IPS-11a (cell line): Measurements from ENCODE around the gene PAK1.

Experiments
- H3K4me3 ChIP-seq: one replicate; pipeline ENCODE4 v1.5.1; 2013; ENCODE audit warnings: low read depth, low read length, control low read depth

The PAK1 gene

DNA sequence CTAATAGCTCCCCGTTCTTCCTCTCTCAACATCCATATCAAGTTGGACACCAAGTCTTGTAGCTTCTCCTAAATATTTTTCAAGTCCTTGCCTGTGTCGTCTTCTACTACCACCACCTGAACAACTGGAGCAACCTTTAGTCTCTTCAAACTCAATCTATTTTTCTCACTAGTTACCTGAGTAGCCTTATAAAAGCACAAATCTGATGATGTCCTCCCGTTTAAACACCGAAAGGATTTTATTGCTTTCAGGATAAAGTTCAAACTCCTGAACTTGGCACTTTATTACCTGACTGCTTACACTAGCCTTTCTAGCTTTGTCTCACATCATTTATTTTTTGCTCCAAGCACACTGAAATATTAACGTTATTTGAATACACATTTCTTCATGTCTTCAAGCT lies 1.3 kb upstream of the PAK1 start:
- no peak overlapping the region for H3K4me3 ChIP-seq

DNA sequence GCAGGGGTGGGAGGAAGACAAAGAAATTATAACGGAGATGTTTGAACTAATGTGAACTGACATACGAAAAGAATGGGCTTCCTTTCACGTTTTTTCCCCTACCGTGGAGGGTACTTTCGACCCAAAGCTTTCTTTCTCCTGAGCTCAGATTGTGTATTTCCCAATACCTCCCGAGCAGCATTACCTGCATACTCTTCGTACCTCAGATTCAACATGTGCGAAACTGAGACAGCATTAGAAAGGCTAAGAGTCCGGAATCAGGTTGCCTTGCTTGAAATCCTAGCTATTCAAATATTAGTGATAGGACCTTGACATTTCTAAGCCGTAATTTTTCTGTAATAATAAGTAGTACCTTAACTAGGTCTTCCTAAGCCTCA lies 778 bp upstream of the PAK1 start:
- H3K4me3 ChIP-seq: no peak overlapping the region

DNA sequence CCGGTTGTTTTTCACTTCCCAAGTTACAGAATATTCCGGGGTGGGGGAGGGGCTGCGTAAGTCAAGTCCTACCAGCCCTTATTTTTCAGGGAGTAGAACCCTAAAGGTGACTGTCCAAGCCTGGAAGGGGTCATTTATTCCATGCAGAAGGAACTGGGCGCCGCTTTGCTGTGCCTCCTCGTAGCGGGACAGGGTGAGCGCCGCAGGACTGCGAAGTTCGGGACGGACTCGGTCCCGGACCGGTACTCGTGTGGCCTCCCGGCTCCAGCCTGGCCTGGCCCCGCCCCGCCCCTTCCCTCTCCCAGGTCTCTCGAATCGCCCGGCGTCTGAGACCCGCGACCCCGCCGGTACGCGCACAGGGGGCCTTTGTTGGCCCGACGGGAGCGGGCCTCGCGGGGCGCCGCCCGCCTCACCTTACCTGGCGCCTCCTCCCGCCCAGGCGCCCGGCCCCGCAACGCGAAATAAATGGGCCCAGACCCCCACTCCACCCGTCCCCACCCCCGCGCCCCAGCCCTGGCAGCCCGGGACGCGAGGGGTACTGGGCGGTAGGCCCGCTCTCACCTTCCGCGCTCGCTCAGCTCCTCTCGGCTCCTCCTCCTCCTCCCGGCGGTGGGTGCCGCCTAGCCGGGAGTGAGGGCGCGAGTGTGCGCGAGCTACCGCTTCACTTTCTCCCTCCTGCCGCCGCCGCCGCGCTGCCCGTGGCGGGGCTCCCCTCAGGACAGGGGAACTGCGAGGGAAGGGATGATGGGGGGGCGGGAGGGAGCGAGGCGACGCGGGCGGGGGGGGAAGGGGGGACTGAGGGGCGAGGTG lies 698 bp downstream of the PAK1 start:
- H3K4me3 ChIP-seq: peak overlapping the region; percentile 80

- H3K4me3 ChIP-seq: peak overlapping the region; percentile 21
Measured at GRCh38 chr11:77471558-77472193, 2.2 kb downstream of the PAK1 start.

GRCh38 chr11:77470971-77471370 lies 2.9 kb downstream of the PAK1 start:
- H3K4me3 ChIP-seq: peak overlapping the region; percentile 18

DNA sequence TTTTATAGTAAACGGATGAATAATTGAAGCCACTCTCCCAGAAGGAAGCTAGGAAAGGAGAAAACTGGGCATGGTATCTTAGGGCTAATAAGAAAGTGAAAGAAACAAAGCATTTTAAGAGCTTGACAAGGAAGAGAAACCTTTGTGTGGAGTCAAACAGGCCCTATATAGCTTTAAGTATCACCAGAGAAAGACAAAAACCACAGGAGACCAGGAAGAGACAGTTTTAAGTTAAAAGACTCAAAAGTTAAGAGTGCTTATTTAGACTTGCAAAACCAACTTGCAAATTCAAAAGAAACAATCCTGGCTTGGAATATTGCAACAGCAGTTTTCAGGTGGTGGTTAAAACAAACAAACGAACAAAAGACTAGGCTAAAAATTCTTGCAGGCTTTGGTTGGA lies 3.4 kb downstream of the PAK1 start:
- H3K4me3 ChIP-seq: no peak overlapping the region

DNA sequence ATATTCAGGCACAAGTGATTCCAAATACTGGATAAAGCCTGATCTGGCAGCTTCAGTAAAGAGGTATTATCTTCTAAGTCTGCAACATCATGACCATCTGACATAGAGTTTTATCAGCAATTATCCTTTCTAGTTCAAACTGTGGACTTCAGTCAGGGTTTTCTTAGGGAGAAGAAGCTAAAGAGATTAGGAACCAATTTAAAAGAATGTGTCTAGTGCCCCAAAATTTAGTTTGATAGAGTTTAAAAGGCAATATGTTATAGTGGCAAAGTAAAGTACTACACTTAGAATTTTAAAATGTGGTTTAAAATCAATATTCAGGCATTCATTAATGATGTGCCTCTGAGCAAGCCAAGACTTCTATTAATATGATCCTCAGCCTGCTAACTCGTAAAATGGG lies 5.4 kb downstream of the PAK1 start:
- H3K4me3 ChIP-seq: no peak overlapping the region

- no peak overlapping the region for H3K4me3 ChIP-seq
Measured at GRCh38 chr11:77467993-77468392, 5.9 kb downstream of the PAK1 start.

DNA sequence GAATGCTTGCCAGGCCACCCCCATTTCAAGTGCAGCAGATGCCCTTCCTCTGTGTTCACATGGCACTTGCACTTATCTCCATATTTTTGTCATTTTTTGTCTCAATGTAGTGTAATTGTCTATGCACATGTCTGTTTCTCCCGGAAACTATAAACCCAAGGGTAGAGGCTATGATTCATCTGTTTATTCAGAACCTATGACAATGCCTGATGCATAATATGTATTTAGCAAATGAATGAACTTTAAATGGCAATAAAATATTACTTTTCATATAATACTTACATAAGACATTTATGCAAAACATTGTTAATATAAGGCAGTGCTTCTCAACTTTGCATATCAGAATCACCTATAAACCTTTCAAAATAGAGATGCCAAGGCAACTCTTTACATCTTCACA lies 6.7 kb downstream of the PAK1 start:
- no peak overlapping the region for H3K4me3 ChIP-seq

DNA sequence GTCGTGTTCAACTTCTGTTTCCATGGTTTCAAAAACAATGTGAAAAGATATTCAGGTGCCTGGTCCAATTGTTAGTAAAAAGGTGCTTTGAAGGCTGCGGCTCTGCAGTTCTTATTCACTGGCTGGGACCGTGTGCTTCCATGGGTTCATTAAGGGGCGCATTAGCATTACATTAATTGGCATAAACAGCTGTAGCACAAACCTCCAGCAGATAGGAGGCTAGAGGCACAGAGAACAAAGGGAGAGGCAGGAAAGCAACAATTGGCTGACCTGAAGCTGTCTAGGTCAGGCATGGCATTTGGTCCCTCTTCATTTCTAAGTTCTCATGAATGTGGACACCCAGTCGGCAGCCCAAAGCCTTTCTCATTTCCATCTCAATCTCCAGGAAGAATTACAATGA lies 16.6 kb downstream of the PAK1 start:
- H3K4me3 ChIP-seq: no peak overlapping the region

DNA sequence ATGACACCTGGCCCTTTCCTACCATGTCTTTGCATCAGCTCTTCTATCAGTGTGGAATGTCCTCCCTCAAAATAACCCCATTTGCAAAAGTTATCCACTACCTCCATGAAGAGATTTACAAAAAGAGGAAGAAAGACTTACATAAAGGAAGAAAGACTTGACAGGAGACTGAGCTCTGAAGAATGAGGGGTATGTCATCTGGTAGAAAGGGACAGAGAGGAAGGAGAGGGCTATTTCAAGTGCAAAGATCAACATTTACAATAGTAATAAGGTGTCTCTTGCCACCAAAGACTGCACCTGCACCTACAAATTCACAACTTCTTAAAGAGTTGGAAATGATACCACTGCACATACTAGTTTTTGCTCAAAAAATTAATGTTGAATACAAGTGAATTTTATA lies 18.2 kb downstream of the PAK1 start:
- H3K4me3 ChIP-seq: no peak overlapping the region

DNA sequence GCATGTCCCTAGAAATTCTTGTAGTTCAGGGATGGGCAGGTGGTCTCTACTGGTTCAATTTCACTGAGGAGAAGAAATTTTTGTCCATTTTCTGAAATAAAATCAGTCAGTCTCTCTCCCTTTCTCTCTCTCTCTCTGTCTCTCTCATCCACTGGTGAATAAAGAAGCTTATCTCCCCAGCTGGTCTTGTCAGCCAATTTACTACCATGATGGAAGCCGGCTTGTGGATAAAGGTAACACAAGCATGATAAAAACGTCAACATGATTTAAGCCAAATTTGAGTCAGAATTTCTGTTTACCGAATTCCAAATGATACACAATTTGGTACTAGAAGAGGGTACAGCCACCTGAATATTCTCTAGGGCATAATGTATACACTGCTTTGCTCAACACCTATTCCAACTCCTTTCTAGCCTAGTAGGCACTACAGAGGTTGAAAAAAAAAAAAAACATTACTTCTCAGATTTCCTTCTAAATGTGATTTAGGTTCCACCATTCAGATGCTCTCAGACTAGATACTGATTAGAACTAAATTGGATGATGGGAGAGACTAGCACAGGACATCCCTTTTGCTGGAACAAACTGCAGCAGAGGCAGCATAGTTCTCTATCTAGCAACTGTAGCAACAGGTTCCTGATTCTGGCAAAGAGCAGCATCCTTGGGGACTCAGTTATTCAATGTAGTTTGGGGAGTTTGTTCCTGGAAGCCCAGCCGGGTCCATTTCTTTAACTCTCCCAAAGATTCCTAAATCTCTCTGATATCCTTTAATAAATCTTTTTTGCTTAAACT lies 18.8 kb downstream of the PAK1 start:
- H3K4me3 ChIP-seq: no peak overlapping the region

DNA sequence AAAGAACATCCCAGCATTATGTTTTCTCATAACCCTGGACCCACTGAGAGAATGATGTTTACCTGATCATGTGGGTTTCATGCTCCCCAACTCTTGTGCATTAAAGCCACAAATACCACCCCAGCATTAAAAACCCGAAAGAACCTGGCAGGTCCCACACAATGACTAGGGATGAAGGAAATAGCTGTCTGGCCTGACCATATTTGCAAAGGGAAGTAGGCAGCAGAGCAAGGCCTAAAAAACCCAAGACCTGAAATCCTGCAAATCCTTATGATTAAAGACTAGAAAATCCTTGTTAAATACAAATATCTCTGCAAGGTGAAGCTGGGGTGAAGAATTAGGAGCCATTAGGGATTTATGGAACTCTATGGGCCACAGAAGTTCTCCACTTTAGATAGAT lies 23.7 kb downstream of the PAK1 start:
- no peak overlapping the region for H3K4me3 ChIP-seq

GRCh38 chr11:77449784-77450183 lies 24.1 kb downstream of the PAK1 start:
- no peak overlapping the region for H3K4me3 ChIP-seq

- H3K4me3 ChIP-seq: no peak overlapping the region
Measured at GRCh38 chr11:77449060-77449521, 24.8 kb downstream of the PAK1 start.

- H3K4me3 ChIP-seq: no peak overlapping the region
Measured at GRCh38 chr11:77448269-77448668, 25.6 kb downstream of the PAK1 start.

GRCh38 chr11:77446911-77447629 lies 26.8 kb downstream of the PAK1 start:
- H3K4me3 ChIP-seq: no peak overlapping the region

DNA sequence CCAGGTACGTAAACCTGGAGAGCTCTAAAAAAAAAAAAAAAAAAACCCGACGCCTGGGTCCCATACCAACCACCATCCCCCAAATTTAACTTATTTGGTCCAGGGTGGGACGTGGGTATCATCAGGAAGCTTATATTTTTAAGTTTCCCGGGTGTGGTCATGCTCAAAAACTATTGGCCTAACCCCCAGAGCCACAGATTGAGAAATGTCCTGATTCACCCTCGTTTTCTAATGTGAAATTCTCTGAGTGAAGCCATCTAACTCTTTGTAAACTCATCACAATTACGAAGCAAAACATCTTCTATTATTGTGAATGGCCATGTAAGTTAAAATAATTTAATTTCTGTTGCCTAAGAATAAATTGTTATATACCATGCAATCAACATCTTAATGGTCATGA lies 29.6 kb downstream of the PAK1 start:
- no peak overlapping the region for H3K4me3 ChIP-seq

GRCh38 chr11:77442394-77443053 lies 31.4 kb downstream of the PAK1 start:
- no peak overlapping the region for H3K4me3 ChIP-seq

GRCh38 chr11:77441426-77441825 lies 32.5 kb downstream of the PAK1 start:
- H3K4me3 ChIP-seq: no peak overlapping the region

DNA sequence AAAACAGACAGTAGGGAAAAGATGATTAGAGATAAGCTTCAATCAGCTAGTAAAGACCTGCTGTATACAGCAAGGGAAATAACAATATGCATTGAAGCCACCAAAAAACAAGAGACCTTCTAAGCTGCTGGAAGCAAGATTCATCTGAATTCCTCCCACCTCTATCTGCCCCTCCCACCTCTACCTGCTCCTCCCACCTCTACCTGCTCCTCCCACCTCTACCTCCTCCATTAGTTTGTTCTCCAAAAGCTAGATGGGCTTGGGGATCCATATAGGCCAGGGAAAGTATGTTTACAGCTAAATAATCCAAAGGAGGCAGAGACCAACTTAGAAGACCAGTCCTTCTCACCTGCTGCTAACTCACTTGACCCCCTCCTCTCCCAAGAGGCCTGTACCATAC lies 33.2 kb downstream of the PAK1 start:
- no peak overlapping the region for H3K4me3 ChIP-seq
